ENCODE results near the gene WDCP.
A peak's percentile ranks its signal among the peaks of the same experiment; 100 is the strongest.

WDCP gene

DNA sequence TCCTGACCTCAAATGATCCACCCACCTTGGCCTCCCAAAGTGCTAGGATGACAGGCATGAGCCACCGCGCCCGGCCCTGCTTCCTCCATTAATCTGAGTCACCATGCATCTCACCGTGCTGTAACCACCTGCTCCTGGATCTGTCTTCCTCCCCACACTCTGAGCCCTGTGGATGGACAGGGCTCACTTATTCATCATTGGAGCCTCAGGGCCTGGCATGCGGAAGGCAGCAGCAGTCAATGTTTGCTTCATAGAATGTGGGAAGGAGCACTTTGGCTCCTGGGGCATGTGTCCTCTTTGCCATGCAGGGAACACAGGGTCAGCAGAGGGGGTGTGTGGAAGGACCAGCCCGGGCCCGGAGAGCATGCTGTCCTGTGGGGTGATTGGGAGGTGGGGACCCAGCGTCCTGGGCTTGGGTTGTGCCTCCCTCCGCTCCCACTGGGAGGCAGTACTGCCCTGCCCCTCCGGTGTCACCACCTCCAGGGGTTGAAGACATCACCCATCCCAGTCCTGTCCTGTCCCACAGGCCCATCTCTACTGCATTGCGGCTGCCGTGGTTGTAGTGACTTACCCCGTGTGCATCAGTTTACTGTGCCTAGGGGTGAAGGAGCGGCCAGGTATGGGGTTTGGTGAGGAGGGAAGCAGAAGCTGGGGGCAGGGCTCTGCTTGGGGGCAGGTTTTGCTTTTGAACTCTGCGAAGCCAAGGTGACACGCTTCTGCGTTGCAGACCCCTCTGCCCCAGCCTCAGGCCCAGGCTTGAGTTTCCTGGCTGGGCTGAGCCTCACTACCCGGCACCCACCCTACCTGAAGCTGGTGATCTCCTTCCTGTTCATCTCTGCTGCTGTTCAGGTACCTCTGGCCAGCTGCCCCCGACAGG lies 25.8 kb downstream of the WDCP start:
- H3K27ac ChIP-seq (ENCODE audit: low read depth, low read length), result no peak overlapping the region

GRCh38 chr2:24020244-24020643 lies 26.9 kb downstream of the WDCP start:
- Histone ChIP-seq H3K27me3 (ENCODE audit: control insufficient read depth, low read length) (no peaks in the 10 kb centered on the region), H3K27ac (ENCODE audit: low read depth, low read length) (no peak overlapping the region), H3K79me2 (ENCODE audit: control insufficient read depth, low read length) (no peaks in the 10 kb centered on the region), H3K4me1 (ENCODE audit: control insufficient read depth, low read length) (no peaks in the 10 kb centered on the region), H3K9me3 (ENCODE audit: control insufficient read depth, insufficient read depth, low read length) (no peaks in the 10 kb centered on the region), H3K4me2 (ENCODE audit: low read length) (no peak overlapping the region), H3F3A (ENCODE audit: control insufficient read depth, insufficient read depth) (no peaks in the 10 kb centered on the region), H4K20me1 (ENCODE audit: control insufficient read depth, insufficient read depth, low read depth, low read length) (no peaks in the 10 kb centered on the region), H3K9me2 (replicated peaks; ENCODE audit: control insufficient read depth, low read length) (no peaks in the 10 kb centered on the region), H3K4me3 (ENCODE audit: low read length) (no peak overlapping the region), H3K36me3 (ENCODE audit: control insufficient read depth, low read length) (no peaks in the 10 kb centered on the region)
- TF ChIP-seq CTCF (IDR thresholded peaks at IDR 0.05; ENCODE audit: low read depth, low read length, poor library complexity, severe bottlenecking), result no peak
- no peak for TF ChIP-seq EZH2phosphoT487 (IDR thresholded peaks at IDR 0.05; ENCODE audit: borderline replicate concordance, low read length)

More for the DNA sequence above, 25.8 kb downstream of the WDCP start:
- Histone ChIP-seq H3F3A (ENCODE audit: control insufficient read depth, insufficient read depth) (no peaks in the 10 kb centered on the region), H3K36me3 (ENCODE audit: control insufficient read depth, low read length) (peaks cover under 1% of the 10 kb centered on the region; the same call in 1 of the 2 replicates), H3K79me2 (ENCODE audit: control insufficient read depth, low read length) (no peaks in the 10 kb centered on the region), H3K9me3 (ENCODE audit: control insufficient read depth, insufficient read depth, low read length) (no peaks in the 10 kb centered on the region), H3K4me3 (ENCODE audit: low read length) (no peak overlapping the region), H3K4me2 (ENCODE audit: low read length) (no peak overlapping the region), H3K27me3 (ENCODE audit: control insufficient read depth, low read length) (no peaks in the 10 kb centered on the region), H3K4me1 (ENCODE audit: control insufficient read depth, low read length) (no peaks in the 10 kb centered on the region), H3K9me2 (replicated peaks; ENCODE audit: control insufficient read depth, low read length) (no peaks in the 10 kb centered on the region), H4K20me1 (ENCODE audit: control insufficient read depth, insufficient read depth, low read depth, low read length) (no peaks in the 10 kb centered on the region)
- TF ChIP-seq CTCF (IDR thresholded peaks at IDR 0.05; ENCODE audit: low read depth, low read length, poor library complexity, severe bottlenecking) (peak; percentile 45), EZH2phosphoT487 (IDR thresholded peaks at IDR 0.05; ENCODE audit: borderline replicate concordance, low read length) (no peak)

- Histone ChIP-seq H3K27ac (ENCODE audit: low read depth, low read length) (no peak overlapping the region), H3K4me2 (ENCODE audit: low read length) (no peak overlapping the region), H4K20me1 (ENCODE audit: control insufficient read depth, insufficient read depth, low read depth, low read length) (no peaks in the 10 kb centered on the region), H3F3A (ENCODE audit: control insufficient read depth, insufficient read depth) (no peaks in the 10 kb centered on the region), H3K4me1 (ENCODE audit: control insufficient read depth, low read length) (no peaks in the 10 kb centered on the region), H3K9me3 (ENCODE audit: control insufficient read depth, insufficient read depth, low read length) (no peaks in the 10 kb centered on the region), H3K4me3 (ENCODE audit: low read length) (no peak overlapping the region), H3K9me2 (replicated peaks; ENCODE audit: control insufficient read depth, low read length) (no peaks in the 10 kb centered on the region), H3K27me3 (ENCODE audit: control insufficient read depth, low read length) (no peaks in the 10 kb centered on the region), H3K36me3 (ENCODE audit: control insufficient read depth, low read length) (no peaks in the 10 kb centered on the region), H3K79me2 (ENCODE audit: control insufficient read depth, low read length) (no peaks in the 10 kb centered on the region)
- TF ChIP-seq CTCF (IDR thresholded peaks at IDR 0.05; ENCODE audit: low read depth, low read length, poor library complexity, severe bottlenecking), result no peak
- no peak for TF ChIP-seq EZH2phosphoT487 (IDR thresholded peaks at IDR 0.05; ENCODE audit: borderline replicate concordance, low read length)
Observed at GRCh38 chr2:24019729-24020128, 27.5 kb downstream of the WDCP start.

Data from DOHH2 (cell line).